HG03095 (cell line): Measurements from ENCODE around the gene TPX2.

Source experiments
- ATAC-seq: cut with Tn5 transposase; IDR thresholded peaks from one replicate; pipeline ENCODE4 v1.9.1; 2021; ENCODE audit warnings: moderate library complexity; ENCODE audit not compliant: unreplicated experiment

TPX2 gene

DNA sequence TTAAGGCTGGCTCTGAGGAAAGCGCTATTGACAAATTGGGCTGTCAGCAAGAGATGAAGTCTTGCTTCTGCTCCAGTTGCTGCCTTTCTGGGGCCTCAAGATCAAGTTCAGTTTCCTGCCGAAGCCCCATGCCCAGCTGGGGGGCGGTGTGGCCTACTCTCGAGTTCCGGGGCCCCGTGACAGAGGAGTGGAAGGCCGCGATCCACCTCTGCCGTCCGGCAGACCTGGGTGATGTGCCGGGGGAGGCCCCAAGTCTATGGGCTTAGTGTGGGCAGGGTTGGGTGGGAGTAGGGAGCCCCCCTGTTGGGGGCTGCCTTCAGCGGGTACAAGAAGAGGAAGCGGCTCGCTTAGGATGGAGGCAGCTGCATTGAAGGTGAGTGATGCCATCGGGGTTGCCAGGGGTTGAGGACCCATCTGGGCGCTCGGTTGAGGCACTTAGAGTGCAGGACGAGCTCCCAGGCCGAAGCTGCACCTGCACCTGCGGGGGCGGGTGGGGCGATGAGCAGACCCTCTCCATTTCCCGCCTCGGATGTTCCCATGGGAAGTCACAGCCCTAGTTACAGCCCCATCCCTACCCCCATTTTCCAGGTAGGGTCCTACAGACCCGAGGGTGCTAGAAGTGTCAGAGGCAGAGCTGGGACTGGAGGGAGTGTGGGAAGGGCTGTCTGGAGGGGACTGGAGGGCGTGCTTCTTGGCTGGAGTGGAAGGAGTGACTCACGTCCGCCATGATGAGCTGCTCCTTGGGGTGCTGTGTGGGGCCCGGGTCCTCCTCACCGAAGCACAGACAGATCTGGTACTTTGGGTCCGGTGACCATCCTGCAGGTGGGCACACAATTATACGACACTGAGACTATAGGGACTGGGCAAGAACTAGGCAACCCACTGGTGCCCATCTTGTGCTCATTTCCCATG, 109.3 kb downstream of the TPX2 start:
- ATAC-seq = no peak

DNA sequence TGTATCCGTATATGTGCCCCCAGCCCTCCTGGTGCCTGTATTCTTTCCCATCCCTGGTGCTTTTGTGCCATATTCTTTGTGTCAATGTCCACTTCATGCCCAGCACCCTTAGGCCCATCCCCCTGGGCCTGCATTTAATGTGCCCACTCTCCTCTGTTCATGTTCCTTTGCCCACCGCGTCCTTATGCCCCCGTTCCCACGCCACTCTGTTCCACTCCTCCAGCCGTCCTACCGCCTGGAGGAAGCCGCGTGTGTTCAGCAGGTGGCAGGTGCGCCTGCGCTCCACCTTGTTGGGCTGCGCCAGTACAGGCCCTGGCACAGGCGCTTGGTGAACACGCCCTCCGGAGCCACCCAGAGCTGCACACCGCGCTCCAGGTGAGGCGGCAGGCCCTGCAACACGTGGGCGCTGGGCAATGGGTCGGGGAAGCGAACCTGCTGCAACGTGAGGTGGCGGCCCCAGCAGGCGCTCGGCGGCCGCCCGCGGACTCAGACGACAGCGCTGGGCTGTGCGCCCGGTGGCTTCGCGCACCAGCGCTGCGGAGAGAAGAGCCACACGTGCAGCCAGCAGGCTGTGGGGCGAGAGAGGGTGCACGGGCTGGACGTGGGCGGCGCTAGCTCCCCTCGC, 110.3 kb downstream of the TPX2 start:
- no peak for ATAC-seq
